ACHN (cell line): ENCODE data around the gene SIRPB2.
"Not testable (repeated sequence)": the region's sequence is repeated elsewhere in the genome, so short reads cannot be mapped to it uniquely, and the experiment has no call there.

ENCODE experiments used
- DNase-seq: peaks from one replicate; pipeline ENCODE4 v3.0.0-alpha.2; 2015
- in situ Hi-C: cut with HindIII; loops from 2 replicates; pipeline ENCODE4 v1.10.0; 2017; ENCODE audit warnings: low sequenced_read_pairs, low pct_ligation_motif_present, low pct_unique_long_range_greater_than_20kb

SIRPB2 gene

DNA sequence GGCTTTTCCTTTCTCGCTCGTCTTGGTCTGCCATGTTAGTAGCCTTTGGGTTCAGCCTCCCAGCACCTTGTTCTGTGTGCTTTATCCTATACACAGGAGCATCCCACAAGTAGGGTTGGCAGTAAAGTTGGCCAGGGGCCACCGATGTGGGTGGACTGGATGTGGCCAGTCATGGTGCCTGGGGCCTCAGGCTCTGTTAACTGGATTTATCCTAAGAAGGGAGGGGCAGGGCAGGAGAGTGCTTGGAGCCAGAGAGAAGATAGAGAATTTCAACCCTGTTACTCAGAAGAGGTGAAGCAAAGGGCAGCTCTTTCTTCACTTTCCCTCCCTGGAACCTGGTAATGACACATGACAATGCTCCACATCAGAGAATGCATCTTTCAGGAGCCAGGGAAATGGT lies 14.1 kb upstream of the SIRPB2 start:
- in situ Hi-C loops, result no loop called here
- DNase-seq, result no peak

DNA sequence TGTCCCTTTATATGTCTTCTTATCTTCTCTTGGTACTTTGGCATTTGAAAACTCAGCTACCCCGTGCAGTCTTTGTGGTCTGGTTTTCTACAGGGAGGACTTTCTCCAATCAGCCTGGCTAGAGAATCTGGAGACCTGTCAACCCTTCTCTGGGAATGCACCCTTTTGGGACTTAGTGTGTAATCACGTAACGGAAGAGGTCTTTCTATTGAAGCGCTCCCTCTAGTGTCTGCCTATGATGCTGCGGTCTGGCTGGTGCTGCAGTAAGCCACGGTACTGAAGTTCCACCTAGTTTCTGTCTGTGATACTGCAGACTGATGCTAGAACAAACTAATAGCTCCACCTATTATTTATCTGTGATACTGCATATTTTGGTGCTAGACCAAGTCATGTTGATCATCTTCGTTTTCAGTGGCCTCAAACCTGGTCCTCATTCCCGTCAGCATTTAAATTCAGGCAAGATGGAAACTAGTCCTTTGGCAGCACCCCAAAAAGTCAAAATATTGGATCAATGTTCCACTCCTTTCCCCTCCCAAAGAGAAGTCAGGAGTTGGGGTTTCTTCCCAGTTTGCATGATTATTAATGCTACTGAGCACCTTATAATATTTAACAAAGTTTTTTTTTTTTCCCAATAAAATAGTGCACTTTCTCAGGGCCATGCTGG lies 12.5 kb upstream of the SIRPB2 start:
- peak; percentile 91 for DNase-seq
- in situ Hi-C loops, result no loop called here

DNA sequence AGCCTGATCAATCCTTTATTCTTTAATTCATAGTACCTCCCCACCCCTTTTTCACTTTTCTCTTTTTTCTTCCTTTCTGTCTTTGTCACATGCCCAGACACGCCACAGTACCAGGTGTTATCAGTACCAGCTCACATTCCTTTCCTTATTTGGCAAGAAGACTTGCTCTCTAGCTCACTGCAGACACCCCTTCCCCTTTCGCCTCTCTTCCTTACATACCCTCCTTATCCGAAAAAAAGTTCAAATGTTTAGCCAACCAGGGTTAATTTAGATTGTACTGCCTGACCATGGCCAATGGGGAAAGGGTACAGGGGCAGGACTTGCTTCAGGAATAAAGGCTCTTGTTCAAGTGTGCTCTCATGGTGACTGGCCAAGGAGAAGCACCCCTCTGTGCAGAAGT lies 9.3 kb upstream of the SIRPB2 start:
- in situ Hi-C loops, result no loop called here

DNA sequence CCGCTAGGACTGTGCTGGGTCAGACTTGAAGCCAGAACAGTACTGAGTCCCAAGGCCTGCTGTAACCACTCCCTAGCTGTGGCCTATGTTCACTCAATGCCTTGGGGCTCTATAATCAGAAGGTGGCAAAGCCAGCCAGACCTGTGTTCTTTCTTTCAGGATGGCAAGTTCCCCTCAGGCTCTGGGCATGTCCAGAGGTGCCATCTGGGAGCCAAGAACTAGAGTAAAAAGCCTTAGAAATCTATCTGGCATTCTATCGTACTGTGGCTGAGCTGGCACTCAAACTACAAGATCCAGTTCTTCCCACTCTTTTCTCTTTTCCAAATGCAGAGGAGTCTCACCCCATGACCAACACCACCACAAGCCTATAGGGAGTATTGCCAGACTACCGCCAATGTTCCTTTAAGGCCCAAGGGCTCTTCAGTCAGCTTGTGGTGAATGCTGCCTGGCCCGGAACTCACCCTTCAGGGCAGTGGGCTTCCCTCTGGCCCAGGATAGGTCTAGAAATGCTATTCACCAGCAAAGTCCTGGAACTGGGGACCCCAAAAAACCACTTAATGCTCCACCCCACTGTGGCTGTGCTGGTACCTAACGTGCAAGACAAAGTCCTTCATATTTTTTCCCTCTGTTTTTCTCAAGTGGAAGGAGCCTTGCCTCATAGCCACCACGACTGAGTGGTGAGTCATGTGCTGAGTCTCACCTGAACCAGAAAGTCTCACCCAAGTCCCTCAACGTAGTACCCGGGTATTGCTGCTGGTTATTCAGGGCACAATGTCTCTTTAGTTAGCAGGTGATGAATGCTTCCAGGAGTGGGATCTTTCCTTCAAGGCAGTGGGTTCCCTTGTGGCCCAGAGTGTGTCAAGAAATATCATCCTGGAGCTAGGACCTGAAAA lies 8.6 kb upstream of the SIRPB2 start:
- no peak for DNase-seq
- in situ Hi-C loops, result no loop called here

More for the DNA sequence above, 9.3 kb upstream of the SIRPB2 start:
- DNase-seq, result no peak

DNA sequence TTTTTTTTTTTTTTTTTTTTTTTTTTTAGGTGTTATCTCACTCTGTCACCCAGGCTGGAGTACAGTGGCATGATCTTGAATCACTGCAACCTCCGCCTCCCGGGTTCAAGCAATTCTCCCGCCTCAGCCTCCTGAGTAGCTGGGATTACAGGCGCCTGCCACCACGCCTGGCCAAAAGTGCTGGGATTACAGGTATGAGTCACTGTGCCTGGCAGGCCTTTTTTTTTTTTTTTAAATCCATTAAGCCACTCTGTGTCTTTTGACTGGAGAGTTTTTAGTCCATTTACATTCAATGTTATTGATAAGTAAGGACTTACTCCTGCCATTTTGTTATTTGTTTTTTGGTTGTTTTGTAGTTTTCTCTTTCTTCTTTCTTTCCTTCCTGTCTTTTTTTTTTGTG lies 6.2 kb upstream of the SIRPB2 start:
- in situ Hi-C loops, DNase-seq: not testable (repeated sequence)

DNA sequence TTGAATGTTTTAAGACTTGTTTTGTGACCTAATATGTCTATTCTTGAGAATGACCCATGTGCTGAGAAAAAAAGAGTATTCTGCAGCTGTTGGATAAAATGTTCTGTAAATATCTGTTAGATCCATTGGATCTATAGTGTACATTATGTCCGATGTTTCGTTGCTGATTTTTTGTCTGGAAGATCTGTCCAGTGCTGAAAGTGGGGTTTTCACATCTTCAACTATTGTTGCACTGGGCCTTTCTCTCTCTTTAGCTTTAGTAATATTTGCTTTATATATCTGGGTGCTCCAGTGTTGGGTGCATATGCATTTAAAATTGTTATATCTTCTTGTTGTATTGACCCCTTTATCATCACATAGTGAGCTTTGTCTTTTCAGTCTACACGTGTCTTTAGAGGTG lies 5.7 kb upstream of the SIRPB2 start:
- no peak for DNase-seq
- in situ Hi-C loops, result no loop called here

DNA sequence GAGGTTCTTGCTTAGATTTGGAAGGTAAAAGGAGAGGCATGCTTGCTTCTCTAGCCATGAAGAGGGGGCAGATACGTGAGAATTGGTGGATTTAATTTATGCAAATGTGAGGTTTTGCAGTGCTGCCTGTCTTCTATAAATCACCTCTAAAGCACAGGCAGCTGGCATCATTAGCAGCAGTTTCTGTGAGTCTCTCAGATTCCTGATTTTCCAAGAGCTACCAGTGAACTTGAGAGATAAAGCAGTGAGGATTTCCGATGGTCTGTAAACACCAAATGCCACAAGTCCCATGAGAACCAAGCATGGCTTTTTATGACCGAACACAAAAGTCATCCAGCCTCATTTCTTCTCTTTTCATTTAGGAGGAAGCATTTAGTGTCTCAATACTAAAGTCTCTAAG lies 3.2 kb upstream of the SIRPB2 start:
- in situ Hi-C loops, result no loop called here
- no peak for DNase-seq

DNA sequence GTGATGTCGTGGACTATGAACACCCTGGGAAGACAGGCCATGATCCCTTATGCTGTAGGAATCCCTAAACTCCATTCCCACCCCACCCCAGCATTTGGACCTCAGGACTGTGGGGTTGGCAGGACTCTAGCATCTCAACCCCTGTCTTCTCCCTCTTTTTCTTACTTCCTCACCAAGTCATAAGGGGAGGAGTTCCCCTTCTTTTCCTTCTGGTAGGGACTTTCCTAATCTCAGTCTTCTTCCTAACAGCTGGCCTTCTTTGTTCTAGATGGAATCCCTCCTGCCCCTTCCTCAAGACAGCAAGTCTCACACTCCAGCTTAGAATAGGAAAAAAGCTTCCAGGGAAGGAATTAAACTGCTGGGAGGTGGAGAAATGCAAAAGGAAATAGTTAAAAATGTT lies 2.3 kb upstream of the SIRPB2 start:
- no peak for DNase-seq
- in situ Hi-C loops, result no loop called here

DNA sequence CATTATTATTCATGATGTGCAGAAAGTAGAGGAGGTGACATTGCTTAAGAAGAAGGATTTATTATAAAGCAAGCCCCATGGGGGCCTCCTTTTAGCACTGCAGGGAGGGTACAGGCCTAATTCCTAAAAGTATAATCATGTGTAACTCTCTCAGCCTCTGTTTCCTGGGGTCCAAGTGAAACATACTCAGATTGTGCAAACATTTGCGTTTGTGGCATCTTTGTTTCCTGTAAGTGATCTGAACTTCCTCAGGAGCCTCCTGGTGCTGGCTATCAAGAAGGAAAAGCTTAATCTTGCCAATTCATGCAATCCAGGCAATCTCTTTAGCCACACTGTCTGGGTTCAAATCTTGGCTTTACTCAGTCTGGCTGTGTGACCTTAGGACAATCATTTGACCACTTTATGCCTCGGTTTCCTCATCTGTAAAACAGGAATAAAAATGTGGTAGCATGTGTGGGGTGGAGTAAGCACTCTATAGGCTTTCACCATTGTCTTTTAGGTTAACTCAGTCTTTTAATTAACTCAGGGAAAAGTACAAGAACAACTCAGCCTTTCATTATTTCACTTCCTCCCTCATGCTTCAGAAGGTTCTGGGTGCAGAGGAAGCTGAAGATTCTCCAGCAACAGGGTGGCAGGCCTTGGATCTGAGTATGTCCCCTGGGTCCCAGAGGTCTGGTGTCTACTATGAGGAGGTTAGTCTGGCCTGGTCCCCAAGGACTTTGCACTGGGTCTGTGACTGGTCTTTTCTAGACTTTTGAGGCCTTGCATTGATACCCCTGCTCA lies 831 bp upstream of the SIRPB2 start:
- in situ Hi-C loops, result no loop called here
- no peak for DNase-seq

DNA sequence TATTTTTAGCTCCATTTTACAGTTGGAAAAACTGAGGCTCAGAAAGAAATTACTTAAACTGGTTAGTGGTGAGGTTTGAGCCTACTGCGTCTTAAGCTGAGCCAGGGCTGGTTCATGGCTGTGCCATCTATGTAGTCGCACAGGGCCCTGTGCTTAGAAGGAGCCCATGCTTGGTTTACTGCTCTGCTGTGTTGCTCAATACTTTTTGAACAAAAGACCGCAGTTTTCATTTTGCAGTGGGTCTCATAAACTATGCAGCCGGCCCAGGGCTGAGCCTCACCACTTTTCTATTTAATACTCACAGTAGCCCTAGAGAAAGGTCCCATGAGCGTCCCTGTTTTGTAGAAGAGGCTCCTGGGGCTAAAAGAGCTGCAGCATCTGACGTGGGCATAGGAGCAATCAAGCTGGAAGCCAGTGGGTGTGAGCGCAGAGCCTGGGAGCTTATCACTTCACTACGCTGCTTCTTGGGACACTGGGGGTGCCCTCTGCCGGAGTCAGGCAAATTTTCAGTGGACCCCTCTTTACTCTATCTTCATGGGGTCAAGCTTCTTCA lies 501 bp downstream of the SIRPB2 start:
- in situ Hi-C loops, result no loop called here

DNA sequence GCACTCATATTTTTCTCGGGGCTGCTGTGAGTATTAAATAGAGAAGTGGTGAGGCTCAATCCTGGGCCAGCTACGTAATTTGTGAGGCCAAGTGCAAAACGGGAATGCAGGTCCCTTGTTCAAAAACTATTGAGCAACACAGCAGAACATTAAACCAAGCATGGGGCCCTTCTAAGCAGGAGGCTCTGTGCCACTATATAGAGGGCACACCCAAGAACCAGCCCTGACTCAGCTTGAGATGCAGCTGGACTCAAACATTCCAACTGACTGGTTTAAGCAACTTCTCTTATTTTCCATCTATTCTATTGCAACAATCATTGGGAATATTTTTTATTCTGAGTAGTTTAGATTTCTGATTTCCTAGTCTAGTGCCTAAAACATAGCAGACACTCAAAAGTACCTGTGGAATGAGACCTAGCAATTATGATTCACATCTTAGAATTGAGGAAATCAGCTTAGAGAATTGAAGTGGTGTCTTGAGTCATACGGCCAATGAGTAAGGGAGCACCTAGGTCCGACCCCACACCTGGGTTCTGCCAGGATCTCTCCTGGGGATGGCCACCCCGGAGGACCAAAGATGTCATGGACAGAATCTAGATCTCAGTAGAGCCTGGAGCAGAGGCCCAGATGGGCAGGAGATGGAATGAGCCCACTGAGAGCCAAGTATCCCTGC lies 1.3 kb downstream of the SIRPB2 start:
- DNase-seq, result no peak
- in situ Hi-C loops, result no loop called here

More for the DNA sequence above, 501 bp downstream of the SIRPB2 start:
- DNase-seq, result no peak

DNA sequence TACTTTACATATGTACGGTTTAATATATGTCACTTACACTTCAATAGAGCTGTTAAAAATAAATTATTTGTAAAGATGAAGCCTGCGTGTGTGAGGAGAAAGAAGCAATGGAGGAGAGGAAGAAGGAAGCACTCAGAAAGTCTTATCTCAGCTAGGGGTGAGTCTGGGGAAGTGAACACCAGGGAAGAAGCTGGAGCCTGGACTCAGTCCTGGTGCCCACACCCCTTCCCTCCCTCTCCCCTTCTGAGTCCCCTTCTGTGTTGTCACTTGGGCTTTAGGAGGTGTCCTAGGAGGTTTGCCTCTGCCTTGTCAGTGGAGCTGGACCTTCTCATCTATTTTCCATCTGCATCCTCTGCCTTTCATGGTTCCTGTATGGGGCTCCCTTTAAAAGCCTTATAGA lies 1.9 kb downstream of the SIRPB2 start:
- in situ Hi-C loops, result no loop called here
- DNase-seq, result no peak

DNA sequence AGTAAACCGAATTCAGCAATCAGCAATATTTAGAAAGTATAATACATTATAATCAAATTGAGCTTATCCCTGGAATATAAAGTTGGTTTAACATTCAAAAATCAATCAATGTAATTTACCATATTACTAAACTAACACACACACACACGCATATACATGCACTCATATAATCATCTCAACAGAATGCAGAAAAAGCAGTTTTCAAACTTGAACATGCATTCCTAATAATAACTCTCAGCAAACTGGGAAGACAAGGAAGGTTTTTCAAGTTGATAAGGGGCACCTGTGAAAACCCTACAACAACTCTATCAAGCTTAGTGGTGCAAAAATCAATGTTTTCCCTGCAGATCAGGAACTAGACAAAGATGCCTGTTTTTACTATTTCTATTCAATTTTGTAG lies 4.7 kb downstream of the SIRPB2 start:
- DNase-seq, result no peak
- in situ Hi-C loops, result no loop called here

DNA sequence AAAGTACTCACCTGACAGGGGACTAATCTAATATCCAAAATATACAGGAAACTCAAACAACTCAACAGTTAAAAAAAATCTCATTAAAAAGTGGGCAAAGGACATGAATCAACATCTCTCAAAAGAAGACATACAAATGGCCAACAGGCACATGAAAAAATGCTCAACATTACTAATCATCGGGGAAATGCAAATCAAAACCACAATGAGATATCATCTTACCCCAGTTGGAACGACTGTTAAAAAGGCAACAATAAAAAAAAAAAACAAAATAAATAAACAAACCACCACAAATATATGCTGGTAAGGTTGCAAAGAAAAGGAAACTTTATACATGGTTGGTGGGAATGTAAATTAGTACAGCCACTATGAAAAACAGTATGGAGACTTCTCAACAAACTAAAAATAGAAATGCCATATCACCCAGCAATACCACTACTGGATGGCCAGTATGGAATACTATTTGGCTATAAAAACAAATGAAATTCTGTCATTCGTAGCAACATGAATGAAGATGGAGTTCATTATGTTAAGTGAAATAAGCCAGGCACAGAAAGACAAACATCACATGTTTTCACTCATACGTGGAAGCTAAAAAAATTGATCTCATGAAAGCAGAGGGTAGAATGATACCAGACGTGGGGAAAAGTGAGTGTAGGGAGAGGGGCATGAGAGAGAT lies 6.6 kb downstream of the SIRPB2 start:
- in situ Hi-C loops, result no loop called here
- DNase-seq, result no peak

DNA sequence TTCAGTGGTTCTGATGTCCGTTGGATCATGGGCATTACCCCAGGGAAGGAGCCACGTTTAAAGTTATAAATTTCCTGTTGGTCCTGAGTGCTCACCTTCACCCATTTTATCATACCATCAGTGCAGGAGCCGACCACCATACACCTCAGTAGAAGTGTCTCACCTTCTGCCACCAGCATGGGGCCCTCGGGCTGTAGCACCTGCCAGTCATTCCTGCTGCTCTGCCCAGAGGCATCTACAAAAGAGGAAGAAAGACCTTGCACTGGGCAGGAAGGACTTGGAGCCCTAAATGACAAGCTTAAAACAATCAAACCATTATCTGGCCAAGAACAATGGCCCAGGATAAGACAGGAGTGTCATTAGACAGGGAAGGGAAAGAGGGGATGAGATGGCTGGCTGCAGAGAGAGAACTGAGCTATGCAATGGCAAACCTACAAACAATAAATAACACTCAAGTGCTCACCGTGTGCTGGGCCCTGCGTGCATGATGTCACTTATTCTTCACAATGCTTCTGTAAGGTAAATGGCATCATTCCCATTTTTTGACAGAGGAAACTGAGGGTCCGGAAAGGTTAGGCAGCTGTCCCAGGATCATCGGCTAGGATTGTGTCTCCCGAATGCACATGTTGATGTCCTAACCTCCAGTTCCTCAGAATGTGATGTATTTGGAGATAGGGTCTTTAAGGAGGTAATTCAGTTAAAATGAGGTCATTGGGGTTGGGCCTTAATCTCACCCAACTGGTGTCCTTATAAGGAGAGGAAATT lies 11.2 kb downstream of the SIRPB2 start:
- in situ Hi-C loops, result no loop called here
- no peak for DNase-seq

DNA sequence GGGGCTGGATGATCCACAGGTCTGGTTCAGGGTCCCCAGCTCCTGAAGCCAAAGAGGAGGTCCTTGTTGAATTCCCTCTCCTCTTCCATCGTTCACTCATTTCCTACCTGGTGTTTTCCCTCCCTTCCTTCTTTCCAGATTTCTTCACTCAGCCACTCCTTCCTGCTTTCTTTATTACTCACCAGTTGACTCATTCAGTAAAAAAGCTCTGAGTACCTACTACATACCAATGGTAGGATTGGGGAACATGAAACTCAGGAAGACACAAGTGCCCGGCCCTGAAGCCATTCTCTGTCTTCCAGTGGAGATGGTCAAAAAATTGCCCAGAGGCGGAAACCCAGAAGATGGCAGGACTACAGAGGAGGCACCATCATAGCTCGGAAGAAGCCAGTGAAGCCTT lies 12.7 kb downstream of the SIRPB2 start:
- peak; percentile 71 for DNase-seq

DNA sequence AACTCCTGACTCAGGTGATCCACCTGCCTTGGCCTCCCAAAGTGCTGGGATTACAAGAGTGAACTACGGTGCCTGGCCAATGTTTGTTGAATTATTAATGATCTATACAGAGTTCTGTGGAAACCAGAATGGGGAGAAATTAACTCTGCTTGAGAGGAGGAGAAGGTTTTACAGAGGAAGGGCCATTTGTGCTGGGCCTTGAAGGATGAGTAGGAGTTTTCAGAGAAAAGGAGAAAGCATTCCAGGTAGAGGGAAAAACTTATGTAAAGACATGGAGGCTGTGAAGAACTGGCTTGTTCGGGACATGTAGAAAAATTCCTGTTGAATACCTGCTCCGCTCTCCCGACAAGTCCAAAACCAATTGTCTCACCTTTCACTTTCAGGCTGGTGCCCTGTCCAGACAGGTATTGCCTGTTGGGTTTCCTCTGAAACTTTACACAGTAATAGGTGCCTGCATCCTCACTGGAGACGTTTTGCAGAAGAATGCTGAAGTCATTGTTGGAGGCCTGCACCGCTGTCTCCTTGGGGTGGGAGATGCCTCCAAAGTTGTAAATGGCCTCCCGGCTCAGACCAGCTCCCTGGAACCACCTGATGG lies 13.2 kb downstream of the SIRPB2 start:
- in situ Hi-C loops, result no loop called here
- no peak for DNase-seq

More for the DNA sequence above, 12.7 kb downstream of the SIRPB2 start:
- in situ Hi-C loops, result no loop called here
